HepG2 (cell line): Measurements from ENCODE around the gene PERCC1. TPM values are rescaled to one million over a fixed set of nuclear protein-coding genes. Genes with fewer than 3 reads are reported as not detected.

ENCODE experiments used
- ASH2L ChIP-seq: fragments of 300-600, 200-600 bp; sonication (generic); IDR thresholded peaks from 2 replicates; pipeline ENCODE4 v1.7.0; 2017; ENCODE audit warnings: low read depth, mild to moderate bottlenecking, moderate library complexity, mixed read lengths, low read length; ENCODE audit not compliant: insufficient read length
- SMARCE1 ChIP-seq: fragments of 450-650 bp; IDR thresholded peaks from 2 replicates; pipeline ENCODE4 v1.6.1; 2017; ENCODE audit warnings: borderline replicate concordance
- SP4 ChIP-seq: sonication (generic); formaldehyde crosslinking; IDR thresholded peaks from 2 replicates; pipeline ENCODE4 v1.8.1; 2023; ENCODE audit warnings: mild to moderate bottlenecking, missing genetic modification reagents
- ZNF513 ChIP-seq: sonication (generic); formaldehyde crosslinking; conservative IDR thresholded peaks from 2 replicates; pipeline ENCODE4 v1.5.0; 2020; ENCODE audit warnings: missing genetic modification reagents
- ZNF547 ChIP-seq: sonication (generic); formaldehyde crosslinking; IDR thresholded peaks from 2 replicates; pipeline ENCODE4 v1.5.1; 2020; ENCODE audit warnings: mild to moderate bottlenecking, missing genetic modification reagents
- polyA plus RNA-seq, 8 experiments: library from polyadenylated mRNA; depleted of rRNA in 3 of 8; stranded (reverse) in 7 of 8; unstranded in 1 of 8; fragments of >200 nt; fragmentation: Illumina TruSeq in 4 of 8; extraction: Trizol in 4 of 8; gene quantifications; 2 replicates each; pipeline versions ENCODE4 v1.2.1 to v1.2.3, GENCODE V29; 2011 to 2016; ENCODE audit warnings: low read depth in 4 of 8, missing spikeins in 1 of 8, mixed read lengths in 1 of 8; ENCODE audit not compliant: insufficient read depth in 1 of 8
- total RNA-seq, 5 experiments: library from RNA; depleted of rRNA; stranded (reverse); fragments of >200 nt; fragmentation: Illumina TruSeq; extraction: Trizol; gene quantifications; 2 replicates each; pipeline ENCODE4 v1.2.3, GENCODE V29; 2016; ENCODE audit warnings: low read depth in 1 of 5
- TF ChIP-seq, protein P1 (sequence below): sonication (generic); formaldehyde crosslinking; IDR thresholded peaks from 2 replicates; pipeline ENCODE4 v1.5.1; 2020; ENCODE audit warnings: mild to moderate bottlenecking, missing genetic modification reagents
- TF ChIP-seq, protein P2 (sequence below): sonication (generic); formaldehyde crosslinking; conservative IDR thresholded peaks from 2 replicates; pipeline ENCODE4 v1.8.0; 2022; ENCODE audit warnings: low read depth, missing genetic modification reagents

Gene PERCC1
- total and polyA plus RNA-seq, 2 of the 13 experiments (the other 11 are each of a cell fraction or from before 2014, with no cell fraction given) = 0.15 TPM; not detected in 1

DNA sequence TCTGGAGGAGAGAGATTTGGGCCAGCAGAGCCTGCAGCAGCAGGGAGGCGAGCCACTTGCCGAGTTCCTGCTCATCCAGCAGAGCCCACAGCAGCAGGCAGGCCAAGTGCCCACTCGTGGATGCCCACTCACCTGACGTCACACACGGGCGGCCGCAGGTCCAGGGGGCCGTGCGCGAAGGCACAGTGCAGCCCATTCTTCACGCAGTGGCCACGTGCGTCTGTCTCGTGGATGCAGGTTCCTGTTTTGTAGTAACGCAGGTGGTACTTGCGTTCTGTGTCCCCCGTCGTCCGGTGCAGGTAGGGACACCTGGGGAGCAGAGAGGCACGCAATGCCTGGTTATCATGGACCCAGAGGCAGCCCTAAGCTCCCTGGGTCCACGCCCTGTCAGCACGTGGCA is 27.8 kb upstream of the PERCC1 start (continued):
- TF ChIP-seq, protein P1, sequence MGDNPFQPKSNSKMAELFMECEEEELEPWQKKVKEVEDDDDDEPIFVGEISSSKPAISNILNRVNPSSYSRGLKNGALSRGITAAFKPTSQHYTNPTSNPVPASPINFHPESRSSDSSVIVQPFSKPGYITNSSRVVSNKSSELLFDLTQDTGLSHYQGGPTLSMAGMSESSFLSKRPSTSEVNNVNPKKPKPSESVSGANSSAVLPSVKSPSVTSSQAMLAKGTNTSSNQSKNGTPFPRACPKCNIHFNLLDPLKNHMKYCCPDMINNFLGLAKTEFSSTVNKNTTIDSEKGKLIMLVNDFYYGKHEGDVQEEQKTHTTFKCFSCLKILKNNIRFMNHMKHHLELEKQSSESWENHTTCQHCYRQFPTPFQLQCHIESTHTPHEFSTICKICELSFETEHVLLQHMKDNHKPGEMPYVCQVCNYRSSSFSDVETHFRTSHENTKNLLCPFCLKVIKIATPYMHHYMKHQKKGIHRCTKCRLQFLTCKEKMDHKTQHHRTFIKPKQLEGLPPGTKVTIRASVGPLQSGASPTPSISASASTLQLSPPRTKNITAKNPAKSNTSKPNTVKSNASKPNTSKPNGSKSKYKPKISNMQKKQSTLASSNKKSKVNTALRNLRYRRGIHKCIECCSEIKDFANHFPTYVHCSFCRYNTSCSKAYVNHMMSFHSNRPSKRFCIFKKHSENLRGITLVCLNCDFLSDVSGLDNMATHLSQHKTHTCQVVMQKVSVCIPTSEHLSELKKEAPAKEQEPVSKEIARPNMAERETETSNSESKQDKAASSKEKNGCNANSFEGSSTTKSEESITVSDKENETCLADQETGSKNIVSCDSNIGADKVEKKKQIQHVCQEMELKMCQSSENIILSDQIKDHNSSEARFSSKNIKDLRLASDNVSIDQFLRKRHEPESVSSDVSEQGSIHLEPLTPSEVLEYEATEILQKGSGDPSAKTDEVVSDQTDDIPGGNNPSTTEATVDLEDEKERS = no peak
- TF ChIP-seq ASH2L (no peak), SMARCE1 (no peak), SP4 (CRISPR knock-in tag) (no peak), ZNF547 (no peak), ZNF513 (CRISPR knock-in tag) (no peak)
- TF ChIP-seq, protein P2, sequence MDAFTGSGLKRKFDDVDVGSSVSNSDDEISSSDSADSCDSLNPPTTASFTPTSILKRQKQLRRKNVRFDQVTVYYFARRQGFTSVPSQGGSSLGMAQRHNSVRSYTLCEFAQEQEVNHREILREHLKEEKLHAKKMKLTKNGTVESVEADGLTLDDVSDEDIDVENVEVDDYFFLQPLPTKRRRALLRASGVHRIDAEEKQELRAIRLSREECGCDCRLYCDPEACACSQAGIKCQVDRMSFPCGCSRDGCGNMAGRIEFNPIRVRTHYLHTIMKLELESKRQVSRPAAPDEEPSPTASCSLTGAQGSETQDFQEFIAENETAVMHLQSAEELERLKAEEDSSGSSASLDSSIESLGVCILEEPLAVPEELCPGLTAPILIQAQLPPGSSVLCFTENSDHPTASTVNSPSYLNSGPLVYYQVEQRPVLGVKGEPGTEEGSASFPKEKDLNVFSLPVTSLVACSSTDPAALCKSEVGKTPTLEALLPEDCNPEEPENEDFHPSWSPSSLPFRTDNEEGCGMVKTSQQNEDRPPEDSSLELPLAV (CRISPR knock-in tag) = no peak
